Subcutaneous adipose tissue (tissue), 4 donors: ENCODE data around the gene IGDCC3. TPM values are rescaled to one million over a fixed set of nuclear protein-coding genes. Genes with fewer than 3 reads are reported as not detected.

ENCODE experiments used
- total RNA-seq, 4 donors: library from RNA; depleted of rRNA; stranded (reverse); fragments of >200 nt; gene quantifications; one replicate each; pipeline ENCODE4 v1.1.0, GENCODE V29; 2016
- TF ChIP-seq, protein P1 (sequence below): fragments of 450-650 bp; IDR thresholded peaks from one replicate; pipeline ENCODE4 v1.5.1; 2016; ENCODE audit warnings: low read depth, mild to moderate bottlenecking, control low read depth, antibody characterized with exemption, moderate library complexity

The IGDCC3 gene
- total RNA-seq, 4 donors from 2014 or later: not detected

- TF ChIP-seq, protein P1, sequence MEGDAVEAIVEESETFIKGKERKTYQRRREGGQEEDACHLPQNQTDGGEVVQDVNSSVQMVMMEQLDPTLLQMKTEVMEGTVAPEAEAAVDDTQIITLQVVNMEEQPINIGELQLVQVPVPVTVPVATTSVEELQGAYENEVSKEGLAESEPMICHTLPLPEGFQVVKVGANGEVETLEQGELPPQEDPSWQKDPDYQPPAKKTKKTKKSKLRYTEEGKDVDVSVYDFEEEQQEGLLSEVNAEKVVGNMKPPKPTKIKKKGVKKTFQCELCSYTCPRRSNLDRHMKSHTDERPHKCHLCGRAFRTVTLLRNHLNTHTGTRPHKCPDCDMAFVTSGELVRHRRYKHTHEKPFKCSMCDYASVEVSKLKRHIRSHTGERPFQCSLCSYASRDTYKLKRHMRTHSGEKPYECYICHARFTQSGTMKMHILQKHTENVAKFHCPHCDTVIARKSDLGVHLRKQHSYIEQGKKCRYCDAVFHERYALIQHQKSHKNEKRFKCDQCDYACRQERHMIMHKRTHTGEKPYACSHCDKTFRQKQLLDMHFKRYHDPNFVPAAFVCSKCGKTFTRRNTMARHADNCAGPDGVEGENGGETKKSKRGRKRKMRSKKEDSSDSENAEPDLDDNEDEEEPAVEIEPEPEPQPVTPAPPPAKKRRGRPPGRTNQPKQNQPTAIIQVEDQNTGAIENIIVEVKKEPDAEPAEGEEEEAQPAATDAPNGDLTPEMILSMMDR: no peak
Observed at GRCh38 chr15:65381445-65382145, 3.8 kb upstream of the IGDCC3 start.

DNA sequence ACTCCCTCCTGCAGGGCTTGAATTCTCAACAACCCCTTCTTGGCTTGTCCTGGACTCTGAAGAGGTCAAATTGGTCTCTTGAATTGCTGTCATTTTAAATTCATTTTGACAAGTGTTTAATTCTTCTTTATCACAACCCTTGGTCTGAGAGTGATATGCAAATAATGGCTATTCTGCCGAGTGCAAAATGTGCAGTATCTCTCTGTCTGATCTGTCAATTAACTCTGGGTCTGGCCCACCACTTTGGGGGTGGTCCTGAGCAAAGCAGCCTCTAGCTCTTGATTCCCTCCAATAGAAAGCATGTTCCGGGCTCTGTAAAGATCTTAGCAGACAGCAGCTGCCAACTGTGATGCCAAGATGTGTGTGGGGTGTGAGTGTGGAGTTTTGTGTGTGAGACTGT lies 2.2 kb upstream of the IGDCC3 start:
- TF ChIP-seq, protein P1: no peak

- TF ChIP-seq, protein P1: no peak
Observed at GRCh38 chr15:65377105-65377975, 462 bp downstream of the IGDCC3 start.

DNA sequence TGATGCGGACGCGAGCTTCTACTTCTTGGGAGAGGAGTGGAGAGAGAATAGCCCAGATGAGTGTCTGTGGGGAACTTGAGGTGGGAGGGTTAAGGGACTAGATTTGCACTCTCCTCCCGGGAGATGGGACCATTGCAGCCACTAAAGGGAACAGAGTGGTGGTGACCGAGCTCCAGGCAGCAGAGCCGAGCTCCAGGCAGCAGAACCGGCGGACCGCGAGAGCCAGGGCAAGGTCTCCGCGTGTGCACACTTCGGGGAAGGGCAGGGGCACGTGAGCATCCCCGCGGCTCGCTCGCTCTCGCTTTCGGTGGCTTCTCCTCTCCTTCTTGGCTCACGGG lies 1.1 kb downstream of the IGDCC3 start:
- TF ChIP-seq, protein P1: no peak

DNA sequence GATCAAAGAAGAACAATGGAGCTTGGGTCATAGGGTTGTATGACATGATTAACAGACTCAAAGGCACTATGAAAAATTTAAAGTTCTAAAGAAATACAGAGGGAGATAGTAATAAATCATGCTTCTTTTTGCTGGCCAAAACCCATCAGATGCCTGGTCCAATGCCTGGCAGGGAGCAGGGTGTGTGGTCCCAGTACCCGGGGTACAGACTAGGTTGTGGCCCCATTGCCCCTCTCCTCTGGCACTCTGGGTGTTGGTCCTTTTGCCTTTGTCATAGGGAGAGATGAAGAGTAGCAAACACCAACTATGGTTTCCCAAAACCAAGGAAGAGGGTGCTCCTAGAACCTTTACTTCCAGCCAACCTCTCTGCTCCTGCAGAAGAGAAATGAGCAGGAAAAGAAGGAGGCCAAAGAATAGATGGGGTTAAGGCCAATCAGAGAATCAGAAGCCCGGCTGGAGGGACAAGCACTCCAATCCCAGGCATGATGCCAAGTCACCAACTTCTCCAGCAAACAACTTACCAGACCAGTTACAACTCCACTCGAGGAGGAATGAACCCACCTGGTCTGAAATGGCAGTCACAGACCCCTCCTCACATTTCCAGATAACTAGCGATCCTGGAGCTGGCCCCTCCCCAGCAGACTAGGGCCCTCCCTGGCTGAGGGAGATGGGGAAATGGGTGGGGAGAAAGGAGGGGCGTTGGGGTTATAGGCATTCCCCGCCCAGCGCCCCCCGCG lies 1.8 kb downstream of the IGDCC3 start:
- TF ChIP-seq, protein P1: no peak

- TF ChIP-seq, protein P1: no peak
Observed at GRCh38 chr15:65374821-65375401, 2.9 kb downstream of the IGDCC3 start.
